HG03066 (cell line): ENCODE results near the gene NKAPD1.

Source experiments
- ATAC-seq: cut with Tn5 transposase; IDR thresholded peaks from one replicate; pipeline ENCODE4 v1.9.1; 2021; ENCODE audit warnings: low read depth; ENCODE audit not compliant: unreplicated experiment

Gene NKAPD1

GRCh38 chr11:112134473-112134872, 60.4 kb downstream of the NKAPD1 start:
- ATAC-seq: no peak
